GM19395 (cell line): ENCODE measurements around the gene LCN1.
"Not testable (repeated sequence)": the region's sequence is repeated elsewhere in the genome, so short reads cannot be mapped to it uniquely, and the experiment has no call there.

ENCODE experiments used
- ATAC-seq: cut with Tn5 transposase; IDR thresholded peaks from one replicate; pipeline ENCODE4 v1.9.1; 2021; ENCODE audit warnings: mild to moderate bottlenecking, moderate library complexity; ENCODE audit not compliant: unreplicated experiment

LCN1 gene

GRCh38 chr9:135545646-135546176 lies 24.5 kb downstream of the LCN1 start, which contains the start of gene OBP2A:
OBP2A (plus strand) TSS chr9:135546126; CDS start chr9:135546181, 55 bp downstream.
- not testable (repeated sequence) for ATAC-seq

GRCh38 chr9:135546792-135547617 lies 25.8 kb downstream of the LCN1 start:
- not testable (repeated sequence) for ATAC-seq

- ATAC-seq, result no peak
These were observed 26.8 kb downstream of the LCN1 start for GRCh38 chr9:135547756-135548736.

- not testable (repeated sequence) for ATAC-seq
These were observed 28.5 kb downstream of the LCN1 start for GRCh38 chr9:135549478-135550343.

- no peak for ATAC-seq
These were observed 29.2 kb downstream of the LCN1 start for GRCh38 chr9:135550344-135550918.

GRCh38 chr9:135551031-135551430 lies 29.8 kb downstream of the LCN1 start:
- no peak for ATAC-seq

GRCh38 chr9:135551456-135551855 lies 30.2 kb downstream of the LCN1 start:
- ATAC-seq, result no peak

- no peak for ATAC-seq
These were observed 30.9 kb downstream of the LCN1 start for GRCh38 chr9:135552021-135552697.

- ATAC-seq, result no peak
These were observed 31.5 kb downstream of the LCN1 start for GRCh38 chr9:135552698-135553171.

- no peak for ATAC-seq
These were observed 33.5 kb downstream of the LCN1 start for GRCh38 chr9:135554718-135555117.

GRCh38 chr9:135555203-135555602 lies 34.0 kb downstream of the LCN1 start:
- no peak for ATAC-seq

- ATAC-seq, result no peak
These were observed 34.7 kb downstream of the LCN1 start for GRCh38 chr9:135555910-135556309.

GRCh38 chr9:135559606-135560005 lies 38.4 kb downstream of the LCN1 start:
- no peak for ATAC-seq

GRCh38 chr9:135561391-135562234 lies 40.4 kb downstream of the LCN1 start, which contains the start of gene PAEP:
PAEP (plus strand) TSS chr9:135561756.
- no peak for ATAC-seq

GRCh38 chr9:135562235-135562745 lies 41.0 kb downstream of the LCN1 start:
- no peak for ATAC-seq

- no peak for ATAC-seq
These were observed 41.8 kb downstream of the LCN1 start for GRCh38 chr9:135563039-135563476.

GRCh38 chr9:135563858-135564257 lies 42.6 kb downstream of the LCN1 start:
- ATAC-seq, result no peak

- no peak for ATAC-seq
These were observed 43.9 kb downstream of the LCN1 start for GRCh38 chr9:135565141-135565628.
